ENCODE measurements around the gene NT5M. TPM values are rescaled to one million over a fixed set of nuclear protein-coding genes. Genes with fewer than 3 reads are reported as not detected.
"Not testable (repeated sequence)": the region's sequence is repeated elsewhere in the genome, so short reads cannot be mapped to it uniquely, and the experiment has no call there.

The NT5M gene
- 5.1 and 5.8 TPM in 2 replicates for total RNA-seq

- DNase-seq (ENCODE audit: low spot score): peak; percentile 72
- no peaks in the 10 kb centered on the region for H3K9me3 Mint-ChIP-seq
- H3K4me3 Mint-ChIP-seq: peak within 1 kb of the TSS; percentile 90
- peaks cover 2% of the 10 kb centered on the region for H3K36me3 Mint-ChIP-seq (ENCODE audit: low read depth)
- peaks cover 36% of the 10 kb centered on the region for H3K4me1 Mint-ChIP-seq (ENCODE audit: low read depth)
- intact Hi-C loops (cut with micrococcal nuclease): loop anchor here (1.0 kb wide), 1 partner anchor 449 kb away; no protein-coding TSS in a partner anchor
- peak within 1 kb of the TSS; percentile 97 for H3K27ac Mint-ChIP-seq
- H3K27me3 Mint-ChIP-seq (ENCODE audit: insufficient read depth): no peaks in the 10 kb centered on the region
Observed at GRCh38 chr17:17303010-17303846, at the start of gene NT5M. Gene NT5M, plus strand, starts transcription at chr17:17303373. Its CDS starts 178 bp downstream, at chr17:17303551.

- intact Hi-C loops (cut with micrococcal nuclease): no loop called here
- H3K27me3 Mint-ChIP-seq (ENCODE audit: insufficient read depth): no peaks in the 10 kb centered on the region
- H3K9me3 Mint-ChIP-seq: no peaks in the 10 kb centered on the region
- DNase-seq (ENCODE audit: low spot score): no peak
- H3K4me3 Mint-ChIP-seq: no peak overlapping the region
- no peaks in the 10 kb centered on the region for H3K4me1 Mint-ChIP-seq (ENCODE audit: low read depth)
- H3K36me3 Mint-ChIP-seq (ENCODE audit: low read depth): peaks cover 35% of the 10 kb centered on the region
- no peak overlapping the region for H3K27ac Mint-ChIP-seq
Observed at GRCh38 chr17:17253406-17253805, 49.8 kb upstream of the NT5M start.

- Mint-ChIP-seq H3K9me3 (no peaks in the 10 kb centered on the region), H3K36me3 (ENCODE audit: low read depth) (peaks cover 34% of the 10 kb centered on the region)
- intact Hi-C loops (cut with micrococcal nuclease): no loop called here
Observed at GRCh38 chr17:17254036-17254435, 49.1 kb upstream of the NT5M start.

GRCh38 chr17:17255689-17256088 is 47.5 kb upstream of the NT5M start:
- H3K9me3 Mint-ChIP-seq; H3K4me3 Mint-ChIP-seq; H3K27me3 Mint-ChIP-seq (ENCODE audit: insufficient read depth); DNase-seq (ENCODE audit: low spot score); intact Hi-C loops (cut with micrococcal nuclease); H3K4me1 Mint-ChIP-seq (ENCODE audit: low read depth); H3K27ac Mint-ChIP-seq: not testable (repeated sequence)
- H3K36me3 Mint-ChIP-seq (ENCODE audit: low read depth): peaks cover 39% of the 10 kb centered on the region

More at GRCh38 chr17:17254036-17254435, 49.1 kb upstream of the NT5M start:
- no peak overlapping the region for H3K4me3 Mint-ChIP-seq
- no peak for DNase-seq (ENCODE audit: low spot score)
- H3K27me3 Mint-ChIP-seq (ENCODE audit: insufficient read depth): no peaks in the 10 kb centered on the region
- H3K27ac Mint-ChIP-seq: no peak overlapping the region
- H3K4me1 Mint-ChIP-seq (ENCODE audit: low read depth): no peaks in the 10 kb centered on the region

- Mint-ChIP-seq H3K27ac (no peak overlapping the region), H3K4me1 (ENCODE audit: low read depth) (no peaks in the 10 kb centered on the region), H3K36me3 (ENCODE audit: low read depth) (peaks cover 43% of the 10 kb centered on the region), H3K4me3 (no peak overlapping the region), H3K27me3 (ENCODE audit: insufficient read depth) (no peaks in the 10 kb centered on the region), H3K9me3 (no peaks in the 10 kb centered on the region)
- DNase-seq (ENCODE audit: low spot score): no peak
- intact Hi-C loops (cut with micrococcal nuclease): no loop called here
Observed at GRCh38 chr17:17256316-17256715, 46.9 kb upstream of the NT5M start.

GRCh38 chr17:17258011-17258410 is 45.2 kb upstream of the NT5M start:
- H3K4me3 Mint-ChIP-seq: no peak overlapping the region
- no peak overlapping the region for H3K27ac Mint-ChIP-seq
- peaks cover 39% of the 10 kb centered on the region for H3K36me3 Mint-ChIP-seq (ENCODE audit: low read depth)
- no peaks in the 10 kb centered on the region for H3K9me3 Mint-ChIP-seq
- intact Hi-C loops (cut with micrococcal nuclease): no loop called here
- no peaks in the 10 kb centered on the region for H3K4me1 Mint-ChIP-seq (ENCODE audit: low read depth)
- no peaks in the 10 kb centered on the region for H3K27me3 Mint-ChIP-seq (ENCODE audit: insufficient read depth)
- no peak for DNase-seq (ENCODE audit: low spot score)

GRCh38 chr17:17258998-17259397 is 44.2 kb upstream of the NT5M start:
- Mint-ChIP-seq H3K27ac (no peak overlapping the region), H3K36me3 (ENCODE audit: low read depth) (peaks cover 37% of the 10 kb centered on the region), H3K9me3 (no peaks in the 10 kb centered on the region), H3K27me3 (ENCODE audit: insufficient read depth) (no peaks in the 10 kb centered on the region), H3K4me3 (no peak overlapping the region), H3K4me1 (ENCODE audit: low read depth) (no peaks in the 10 kb centered on the region)
- no peak for DNase-seq (ENCODE audit: low spot score)
- intact Hi-C loops (cut with micrococcal nuclease): no loop called here

GRCh38 chr17:17264430-17264829 is 38.7 kb upstream of the NT5M start:
- DNase-seq (ENCODE audit: low spot score): no peak
- H3K27ac Mint-ChIP-seq: no peak overlapping the region
- intact Hi-C loops (cut with micrococcal nuclease): no loop called here
- no peaks in the 10 kb centered on the region for H3K27me3 Mint-ChIP-seq (ENCODE audit: insufficient read depth)
- no peaks in the 10 kb centered on the region for H3K9me3 Mint-ChIP-seq
- peaks cover 39% of the 10 kb centered on the region for H3K36me3 Mint-ChIP-seq (ENCODE audit: low read depth)
- no peaks in the 10 kb centered on the region for H3K4me1 Mint-ChIP-seq (ENCODE audit: low read depth)
- no peak overlapping the region for H3K4me3 Mint-ChIP-seq

GRCh38 chr17:17269926-17270773 is 33.0 kb upstream of the NT5M start:
- intact Hi-C loops (cut with micrococcal nuclease): loop anchor here (5.0 kb wide), 1 partner anchor 37 kb away; no protein-coding TSS in a partner anchor
- no peaks in the 10 kb centered on the region for H3K4me1 Mint-ChIP-seq (ENCODE audit: low read depth)
- no peak overlapping the region for H3K4me3 Mint-ChIP-seq
- H3K9me3 Mint-ChIP-seq: no peaks in the 10 kb centered on the region
- no peak overlapping the region for H3K27ac Mint-ChIP-seq
- DNase-seq (ENCODE audit: low spot score): no peak
- no peaks in the 10 kb centered on the region for H3K27me3 Mint-ChIP-seq (ENCODE audit: insufficient read depth)
- peaks cover 34% of the 10 kb centered on the region for H3K36me3 Mint-ChIP-seq (ENCODE audit: low read depth)

GRCh38 chr17:17275971-17276370 is 27.2 kb upstream of the NT5M start:
- intact Hi-C loops (cut with micrococcal nuclease): no loop called here
- peaks cover 22% of the 10 kb centered on the region for H3K4me1 Mint-ChIP-seq (ENCODE audit: low read depth)
- H3K4me3 Mint-ChIP-seq: no peak overlapping the region
- H3K27me3 Mint-ChIP-seq (ENCODE audit: insufficient read depth): no peaks in the 10 kb centered on the region
- H3K9me3 Mint-ChIP-seq: no peaks in the 10 kb centered on the region
- no peak for DNase-seq (ENCODE audit: low spot score)
- H3K27ac Mint-ChIP-seq: no peak overlapping the region
- peaks cover 23% of the 10 kb centered on the region for H3K36me3 Mint-ChIP-seq (ENCODE audit: low read depth)

- H3K4me3 Mint-ChIP-seq; intact Hi-C loops (cut with micrococcal nuclease); H3K27me3 Mint-ChIP-seq (ENCODE audit: insufficient read depth); H3K9me3 Mint-ChIP-seq; DNase-seq (ENCODE audit: low spot score); H3K27ac Mint-ChIP-seq: not testable (repeated sequence)
- Mint-ChIP-seq H3K36me3 (ENCODE audit: low read depth) (peaks cover 23% of the 10 kb centered on the region), H3K4me1 (ENCODE audit: low read depth) (peaks cover 36% of the 10 kb centered on the region)
Observed at GRCh38 chr17:17277431-17277830, 25.7 kb upstream of the NT5M start.

GRCh38 chr17:17279316-17279715 is 23.9 kb upstream of the NT5M start:
- DNase-seq (ENCODE audit: low spot score): no peak
- H3K4me3 Mint-ChIP-seq: peak overlapping the region; percentile 91
- H3K4me1 Mint-ChIP-seq (ENCODE audit: low read depth): peaks cover 36% of the 10 kb centered on the region
- H3K27ac Mint-ChIP-seq: no peak overlapping the region
- no peaks in the 10 kb centered on the region for H3K27me3 Mint-ChIP-seq (ENCODE audit: insufficient read depth)
- no peaks in the 10 kb centered on the region for H3K9me3 Mint-ChIP-seq
- intact Hi-C loops (cut with micrococcal nuclease): no loop called here
- peaks cover 14% of the 10 kb centered on the region for H3K36me3 Mint-ChIP-seq (ENCODE audit: low read depth)
